ENCODE data around the gene ZNF18. TPM values are rescaled to one million over a fixed set of nuclear protein-coding genes. Genes with fewer than 3 reads are reported as not detected.
"Not testable (repeated sequence)": the region's sequence is repeated elsewhere in the genome, so short reads cannot be mapped to it uniquely, and the experiment has no call there.

The ZNF18 gene
- total and polyA plus RNA-seq, 2 donors (not counting 1 experiment from before 2014, with no cell fraction given): 7.7 to 16.8 TPM

DNA sequence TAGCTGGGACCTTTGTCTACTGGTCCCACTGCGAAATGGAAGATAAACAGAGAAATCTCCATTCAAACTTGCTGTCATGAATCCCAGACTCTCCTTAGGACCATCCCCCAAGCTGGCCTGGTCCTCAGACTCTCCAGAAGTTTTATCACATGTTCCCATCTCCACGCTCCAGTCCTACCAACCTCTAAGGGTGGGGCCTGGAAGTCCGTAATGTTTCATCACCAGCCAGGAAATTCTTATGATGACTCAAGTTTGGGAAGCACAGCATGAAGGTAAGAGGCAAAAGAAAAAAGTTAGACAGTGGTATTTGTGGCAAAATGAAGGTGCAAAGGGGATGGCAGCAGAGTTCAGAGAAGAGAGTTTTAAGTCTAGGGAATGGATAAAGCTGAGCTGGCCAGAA, 52.7 kb downstream of the ZNF18 start:
- Histone ChIP-seq H3K36me3 (ENCODE audit: control insufficient read depth, insufficient read depth, low read length) (no peaks in the 10 kb centered on the region), H3K4me1 (ENCODE audit: control insufficient read depth, extremely low read depth, insufficient read depth, low read length) (no peaks in the 10 kb centered on the region), H3K79me2 (ENCODE audit: control insufficient read depth, insufficient read depth, low read length) (no peaks in the 10 kb centered on the region), H3K4me3 (replicated peaks in 1 of 4; ENCODE audit: control extremely low read depth in 1 of 4, insufficient read depth in 1 of 4, low read depth in 3 of 4, low read length in 4 of 4) (no peak overlapping the region), H3K27me3 (ENCODE audit: control insufficient read depth, insufficient read depth, low read length) (no peaks in the 10 kb centered on the region), H3K27ac (ENCODE audit: insufficient read depth, low read length) (no peak overlapping the region), H3K9me3 (ENCODE audit: control insufficient read depth, insufficient read depth, low read depth, low read length) (no peaks in the 10 kb centered on the region), H3K9ac (ENCODE audit: insufficient read depth, low read length) (no peak overlapping the region), H2AFZ (ENCODE audit: low read length) (no peak overlapping the region), H4K20me1 (ENCODE audit: control insufficient read depth, extremely low read depth, insufficient read depth, low read length) (no peaks in the 10 kb centered on the region), H3K4me2 (ENCODE audit: extremely low read depth, insufficient read depth, low read length) (no peak overlapping the region)
- TF ChIP-seq EZH2 (IDR thresholded peaks at IDR 0.05; ENCODE audit: low read length, missing control alignments): no peak
- DNase-seq (ENCODE audit: low read depth in 2 of 2): peak in 1 of 2 donors; percentile 56

DNA sequence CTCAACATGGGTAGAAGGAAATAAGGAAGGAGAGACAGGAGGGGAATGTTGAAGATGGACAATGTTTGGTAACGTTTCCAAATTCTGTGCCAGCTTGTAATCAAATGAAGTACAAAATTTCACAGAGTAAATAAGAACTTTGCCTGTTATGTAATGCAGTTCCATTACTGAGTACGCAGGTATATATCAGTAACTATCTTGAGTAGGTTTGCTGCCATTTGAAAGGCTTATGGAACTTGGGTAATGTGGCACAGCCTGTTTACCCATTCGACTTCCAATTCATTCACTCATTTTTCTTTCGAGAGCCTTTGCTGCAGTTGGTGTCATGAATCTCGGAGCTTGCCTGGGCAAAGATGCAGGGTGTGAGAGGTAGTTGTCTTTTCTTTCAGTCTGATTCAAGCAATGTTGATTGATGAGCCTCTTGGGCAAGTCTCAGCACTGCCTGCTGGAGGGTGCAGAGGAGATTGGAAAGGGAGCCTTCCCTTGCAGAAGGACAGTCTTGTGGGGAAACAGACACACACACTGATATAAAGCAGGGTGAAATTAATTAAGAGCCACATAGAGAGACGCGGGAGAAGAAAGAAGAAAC, 53.4 kb downstream of the ZNF18 start:
- Histone ChIP-seq H3K79me2 (ENCODE audit: control insufficient read depth, insufficient read depth, low read length) (no peaks in the 10 kb centered on the region), H3K4me1 (ENCODE audit: control insufficient read depth, extremely low read depth, insufficient read depth, low read length) (no peaks in the 10 kb centered on the region), H3K9me3 (ENCODE audit: control insufficient read depth, insufficient read depth, low read depth, low read length) (no peaks in the 10 kb centered on the region), H3K4me3 (replicated peaks in 1 of 4; ENCODE audit: control extremely low read depth in 1 of 4, insufficient read depth in 1 of 4, low read depth in 3 of 4, low read length in 4 of 4) (no peak overlapping the region), H3K9ac (ENCODE audit: insufficient read depth, low read length) (no peak overlapping the region), H2AFZ (ENCODE audit: low read length) (no peak overlapping the region), H3K27me3 (ENCODE audit: control insufficient read depth, insufficient read depth, low read length) (no peaks in the 10 kb centered on the region), H4K20me1 (ENCODE audit: control insufficient read depth, extremely low read depth, insufficient read depth, low read length) (no peaks in the 10 kb centered on the region), H3K4me2 (ENCODE audit: extremely low read depth, insufficient read depth, low read length) (no peak overlapping the region), H3K36me3 (ENCODE audit: control insufficient read depth, insufficient read depth, low read length) (no peaks in the 10 kb centered on the region), H3K27ac (ENCODE audit: insufficient read depth, low read length) (no peak overlapping the region)
- DNase-seq (ENCODE audit: low read depth in 2 of 2): no peak
- no peak for TF ChIP-seq EZH2 (IDR thresholded peaks at IDR 0.05; ENCODE audit: low read length, missing control alignments)
- TF ChIP-seq, protein P1, sequence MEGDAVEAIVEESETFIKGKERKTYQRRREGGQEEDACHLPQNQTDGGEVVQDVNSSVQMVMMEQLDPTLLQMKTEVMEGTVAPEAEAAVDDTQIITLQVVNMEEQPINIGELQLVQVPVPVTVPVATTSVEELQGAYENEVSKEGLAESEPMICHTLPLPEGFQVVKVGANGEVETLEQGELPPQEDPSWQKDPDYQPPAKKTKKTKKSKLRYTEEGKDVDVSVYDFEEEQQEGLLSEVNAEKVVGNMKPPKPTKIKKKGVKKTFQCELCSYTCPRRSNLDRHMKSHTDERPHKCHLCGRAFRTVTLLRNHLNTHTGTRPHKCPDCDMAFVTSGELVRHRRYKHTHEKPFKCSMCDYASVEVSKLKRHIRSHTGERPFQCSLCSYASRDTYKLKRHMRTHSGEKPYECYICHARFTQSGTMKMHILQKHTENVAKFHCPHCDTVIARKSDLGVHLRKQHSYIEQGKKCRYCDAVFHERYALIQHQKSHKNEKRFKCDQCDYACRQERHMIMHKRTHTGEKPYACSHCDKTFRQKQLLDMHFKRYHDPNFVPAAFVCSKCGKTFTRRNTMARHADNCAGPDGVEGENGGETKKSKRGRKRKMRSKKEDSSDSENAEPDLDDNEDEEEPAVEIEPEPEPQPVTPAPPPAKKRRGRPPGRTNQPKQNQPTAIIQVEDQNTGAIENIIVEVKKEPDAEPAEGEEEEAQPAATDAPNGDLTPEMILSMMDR (conservative IDR thresholded peaks at IDR 0.05 in 1 of 2, IDR thresholded peaks at IDR 0.05 in 1 of 2; ENCODE audit: low read depth in 1 of 2, low read length in 2 of 2): no peak

DNA sequence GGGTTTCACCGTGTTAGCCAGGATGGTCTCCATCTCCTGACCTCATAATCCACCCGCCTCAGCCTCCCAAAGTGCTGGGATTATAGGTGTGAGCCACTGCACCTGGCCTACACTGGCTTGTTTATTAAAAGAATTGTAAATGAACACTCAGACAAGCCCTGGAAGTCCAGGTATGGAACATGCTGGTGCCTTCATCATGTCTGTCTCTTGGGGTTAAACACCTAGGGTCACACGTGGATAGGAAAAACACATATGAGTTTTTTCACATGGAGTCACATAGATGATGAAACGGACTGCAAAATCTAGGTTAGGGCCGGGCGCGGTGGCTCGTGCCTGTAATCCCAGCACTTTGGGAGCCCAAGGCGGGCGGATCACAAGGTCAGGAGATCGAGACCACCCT, 54.2 kb downstream of the ZNF18 start:
- H3K36me3 ChIP-seq (ENCODE audit: control insufficient read depth, insufficient read depth, low read length); H3K27ac ChIP-seq (ENCODE audit: insufficient read depth, low read length); H4K20me1 ChIP-seq (ENCODE audit: control insufficient read depth, extremely low read depth, insufficient read depth, low read length); H2AFZ ChIP-seq (ENCODE audit: low read length); H3K79me2 ChIP-seq (ENCODE audit: control insufficient read depth, insufficient read depth, low read length); H3K9ac ChIP-seq (ENCODE audit: insufficient read depth, low read length); H3K9me3 ChIP-seq (ENCODE audit: control insufficient read depth, insufficient read depth, low read depth, low read length); H3K4me3 ChIP-seq (replicated peaks in 1 of 4; ENCODE audit: control extremely low read depth in 1 of 4, insufficient read depth in 1 of 4, low read depth in 3 of 4, low read length in 4 of 4); H3K4me2 ChIP-seq (ENCODE audit: extremely low read depth, insufficient read depth, low read length); H3K27me3 ChIP-seq (ENCODE audit: control insufficient read depth, insufficient read depth, low read length); DNase-seq (ENCODE audit: low read depth in 2 of 2); H3K4me1 ChIP-seq (ENCODE audit: control insufficient read depth, extremely low read depth, insufficient read depth, low read length): not testable (repeated sequence)

DNA sequence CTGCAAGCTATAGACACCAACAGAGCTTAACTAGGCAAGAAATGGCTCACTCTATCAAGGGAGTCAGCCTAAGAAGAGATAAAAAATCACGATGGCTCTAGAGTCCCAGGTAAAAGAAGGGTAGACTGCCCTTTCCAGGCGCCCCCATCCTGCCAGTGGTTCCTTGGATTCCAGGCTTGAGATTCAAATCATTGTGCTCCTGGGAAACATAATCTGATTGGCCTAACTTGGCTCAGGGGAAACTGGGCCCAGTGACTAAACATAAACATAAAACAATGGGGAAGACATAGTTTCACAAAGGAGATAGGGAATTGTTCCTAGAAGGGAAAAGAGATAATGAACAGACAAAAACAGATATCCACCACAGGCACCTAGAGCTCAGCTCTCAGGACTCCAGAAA, 56.4 kb downstream of the ZNF18 start:
- Histone ChIP-seq H3K27ac (ENCODE audit: insufficient read depth, low read length) (no peak overlapping the region), H3K9ac (ENCODE audit: insufficient read depth, low read length) (no peak overlapping the region), H4K20me1 (ENCODE audit: control insufficient read depth, extremely low read depth, insufficient read depth, low read length) (no peaks in the 10 kb centered on the region), H3K4me2 (ENCODE audit: extremely low read depth, insufficient read depth, low read length) (no peak overlapping the region), H2AFZ (ENCODE audit: low read length) (no peak overlapping the region), H3K79me2 (ENCODE audit: control insufficient read depth, insufficient read depth, low read length) (no peaks in the 10 kb centered on the region), H3K4me3 (replicated peaks in 1 of 4; ENCODE audit: control extremely low read depth in 1 of 4, insufficient read depth in 1 of 4, low read depth in 3 of 4, low read length in 4 of 4) (no peak overlapping the region), H3K27me3 (ENCODE audit: control insufficient read depth, insufficient read depth, low read length) (no peaks in the 10 kb centered on the region), H3K36me3 (ENCODE audit: control insufficient read depth, insufficient read depth, low read length) (no peaks in the 10 kb centered on the region), H3K9me3 (ENCODE audit: control insufficient read depth, insufficient read depth, low read depth, low read length) (no peaks in the 10 kb centered on the region), H3K4me1 (ENCODE audit: control insufficient read depth, extremely low read depth, insufficient read depth, low read length) (no peaks in the 10 kb centered on the region)
- no peak for TF ChIP-seq EZH2 (IDR thresholded peaks at IDR 0.05; ENCODE audit: low read length, missing control alignments)
- TF ChIP-seq, protein P1 (conservative IDR thresholded peaks at IDR 0.05 in 1 of 2, IDR thresholded peaks at IDR 0.05 in 1 of 2; ENCODE audit: low read depth in 1 of 2, low read length in 2 of 2): no peak
- no peak for DNase-seq (ENCODE audit: low read depth in 2 of 2)
